ENCODE results near the gene IL17C.

IL17C gene

DNA sequence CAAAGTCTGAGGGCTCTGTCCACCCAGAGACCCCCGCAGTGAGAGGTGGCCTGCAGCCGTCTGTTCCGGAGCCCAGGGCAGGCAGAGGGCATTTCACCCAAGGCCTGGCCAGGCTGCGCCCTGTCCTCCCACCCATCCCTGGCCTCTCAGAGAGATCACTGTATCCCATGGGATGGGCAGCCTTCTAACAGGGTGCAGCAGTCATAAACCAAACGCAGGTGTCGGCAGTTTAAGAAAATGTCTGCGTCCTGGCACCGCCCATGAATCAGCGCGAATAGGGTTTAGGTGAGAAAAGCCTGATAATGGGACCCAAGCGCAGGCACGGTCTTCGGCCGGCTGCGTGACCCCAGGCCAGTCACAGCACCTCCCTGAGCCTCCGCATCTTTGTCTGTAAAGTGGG is 7.1 kb downstream of the IL17C start:
- no peak for DNase-seq (ENCODE audit: low read depth, low spot score)

DNA sequence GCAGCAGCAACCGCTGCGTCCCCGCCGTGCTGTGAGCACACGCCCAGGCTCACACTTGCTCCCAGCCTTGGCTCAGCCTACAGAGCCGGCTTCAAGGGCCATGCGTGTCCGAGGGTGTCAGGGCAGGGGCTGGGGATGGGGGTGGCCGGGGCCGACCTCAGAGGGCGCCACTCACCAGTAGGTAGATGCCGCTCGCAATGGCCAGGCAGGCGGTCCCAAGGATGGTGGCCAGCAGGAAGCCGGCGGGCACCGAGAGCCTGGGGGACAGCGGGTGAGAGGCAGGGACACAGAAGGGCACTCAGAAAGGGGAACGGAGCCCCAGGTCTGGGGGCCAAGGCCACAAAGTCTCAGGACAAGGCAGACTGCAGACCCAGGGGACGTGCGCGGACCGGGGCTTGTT is 7.6 kb downstream of the IL17C start:
- no peak for DNase-seq (ENCODE audit: low read depth, low spot score)

DNA sequence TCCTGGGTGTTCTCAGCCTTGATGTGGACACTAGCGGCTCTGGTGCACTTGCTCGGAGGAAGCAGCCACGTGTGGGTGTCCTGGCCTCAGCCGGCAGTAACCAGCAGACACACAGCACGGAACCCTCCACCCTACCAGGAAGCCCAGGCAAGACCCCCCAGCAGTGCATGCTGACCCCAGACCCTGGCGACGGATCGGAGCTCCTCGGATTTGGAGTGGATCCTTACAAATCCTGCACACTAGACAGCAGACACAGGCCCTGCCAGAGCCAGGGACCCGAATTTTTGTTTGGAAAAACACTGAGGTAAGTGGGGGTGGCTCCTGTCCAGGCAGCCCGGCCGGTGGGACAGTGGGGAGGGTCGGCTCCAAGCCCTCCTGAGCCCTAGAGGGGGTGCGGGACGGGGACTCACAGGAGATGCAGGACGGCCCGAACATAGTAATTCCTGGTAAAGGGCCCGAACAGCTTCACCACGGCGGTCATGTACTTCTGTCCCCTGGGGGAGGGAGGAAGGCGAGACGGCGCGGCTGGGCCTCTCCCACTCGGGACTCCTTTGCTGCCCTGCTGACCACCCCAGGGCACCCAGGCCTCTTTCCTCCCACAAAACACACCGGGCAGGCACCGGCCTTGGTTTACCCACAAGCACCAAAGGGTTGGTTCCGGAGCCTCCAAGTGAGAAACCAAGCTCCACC is 8.1 kb downstream of the IL17C start:
- DNase-seq (ENCODE audit: low read depth, low spot score), result no peak

DNA sequence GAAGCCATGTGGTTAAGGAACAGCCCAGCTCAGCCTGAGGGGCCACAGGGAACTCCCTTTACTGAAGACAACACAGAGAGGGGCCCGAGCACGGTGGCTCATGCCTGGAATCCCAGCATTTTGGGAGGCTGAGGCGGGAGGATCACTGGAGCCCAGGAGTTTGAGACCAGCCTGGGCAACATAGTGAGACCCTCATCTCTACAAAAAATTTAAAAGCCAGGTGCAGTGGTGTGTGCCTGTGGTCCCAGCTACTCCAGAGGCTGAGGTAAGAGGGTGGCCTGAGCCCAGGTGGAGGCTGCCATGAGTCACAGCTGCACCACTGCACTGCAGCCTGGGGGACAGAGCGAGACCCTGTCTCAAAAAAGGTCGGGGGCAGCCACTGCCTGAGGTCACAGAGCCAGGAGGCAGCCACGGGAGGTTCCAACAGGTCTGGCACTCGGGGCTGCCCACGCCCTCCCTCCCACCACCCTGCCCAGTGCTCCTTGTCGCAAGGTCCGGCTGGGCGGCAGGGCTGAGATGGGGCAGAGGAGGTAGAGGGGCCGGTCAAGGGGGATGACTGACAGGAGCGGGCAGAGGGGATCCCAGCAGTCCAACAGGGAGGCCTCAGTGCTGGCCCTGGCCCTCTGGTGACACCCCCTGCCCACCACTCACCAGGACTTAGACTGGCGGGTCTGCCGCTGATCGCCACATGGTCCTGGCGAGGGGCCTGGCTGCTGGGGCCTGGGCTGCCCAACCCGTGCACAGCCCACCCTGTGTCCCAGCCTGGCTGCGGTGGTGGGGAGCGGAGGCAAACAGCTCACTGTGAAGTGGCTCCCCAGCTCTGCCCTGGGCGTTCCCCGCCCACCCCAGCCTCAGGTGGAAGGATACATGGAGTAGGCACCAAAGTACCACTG is 9.1 kb downstream of the IL17C start:
- DNase-seq (ENCODE audit: low read depth, low spot score), result no peak

DNA sequence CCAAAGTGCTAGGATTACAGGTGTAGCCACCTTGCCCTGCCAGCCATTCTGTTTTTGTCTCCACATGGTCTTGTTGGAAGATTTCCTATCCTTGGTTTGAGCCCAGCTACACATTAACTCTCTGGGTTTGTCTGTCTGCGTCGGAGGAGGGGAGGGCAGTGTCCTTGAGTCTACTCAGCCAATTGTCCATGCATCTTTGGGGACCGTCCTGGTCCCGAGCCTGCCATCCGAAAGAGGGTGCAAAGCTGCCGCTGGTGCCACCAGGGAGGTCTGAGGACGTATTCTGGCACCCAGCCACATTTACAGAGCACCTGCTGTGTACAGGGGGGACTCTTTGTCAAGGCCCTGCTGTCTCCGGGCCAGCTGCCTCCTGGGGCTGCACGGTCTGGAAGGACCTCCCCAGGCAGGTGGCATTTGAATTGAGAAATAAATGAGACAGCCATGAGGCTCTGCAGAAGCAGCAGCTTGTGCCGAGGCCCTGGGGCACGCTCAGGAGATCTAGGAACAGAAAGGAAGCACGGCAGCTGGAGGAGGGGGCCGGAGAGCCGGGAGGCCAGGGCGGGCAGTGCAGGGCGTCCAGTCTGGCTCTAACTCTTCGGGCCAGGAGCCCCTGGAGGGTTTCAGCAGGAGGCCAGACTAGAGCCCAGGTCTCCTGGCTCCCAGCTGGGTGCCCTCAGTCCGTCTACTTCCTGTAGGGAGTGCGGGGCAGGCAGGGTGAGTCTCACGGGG is 11.0 kb downstream of the IL17C start:
- DNase-seq (ENCODE audit: low read depth, low spot score), result no peak

DNA sequence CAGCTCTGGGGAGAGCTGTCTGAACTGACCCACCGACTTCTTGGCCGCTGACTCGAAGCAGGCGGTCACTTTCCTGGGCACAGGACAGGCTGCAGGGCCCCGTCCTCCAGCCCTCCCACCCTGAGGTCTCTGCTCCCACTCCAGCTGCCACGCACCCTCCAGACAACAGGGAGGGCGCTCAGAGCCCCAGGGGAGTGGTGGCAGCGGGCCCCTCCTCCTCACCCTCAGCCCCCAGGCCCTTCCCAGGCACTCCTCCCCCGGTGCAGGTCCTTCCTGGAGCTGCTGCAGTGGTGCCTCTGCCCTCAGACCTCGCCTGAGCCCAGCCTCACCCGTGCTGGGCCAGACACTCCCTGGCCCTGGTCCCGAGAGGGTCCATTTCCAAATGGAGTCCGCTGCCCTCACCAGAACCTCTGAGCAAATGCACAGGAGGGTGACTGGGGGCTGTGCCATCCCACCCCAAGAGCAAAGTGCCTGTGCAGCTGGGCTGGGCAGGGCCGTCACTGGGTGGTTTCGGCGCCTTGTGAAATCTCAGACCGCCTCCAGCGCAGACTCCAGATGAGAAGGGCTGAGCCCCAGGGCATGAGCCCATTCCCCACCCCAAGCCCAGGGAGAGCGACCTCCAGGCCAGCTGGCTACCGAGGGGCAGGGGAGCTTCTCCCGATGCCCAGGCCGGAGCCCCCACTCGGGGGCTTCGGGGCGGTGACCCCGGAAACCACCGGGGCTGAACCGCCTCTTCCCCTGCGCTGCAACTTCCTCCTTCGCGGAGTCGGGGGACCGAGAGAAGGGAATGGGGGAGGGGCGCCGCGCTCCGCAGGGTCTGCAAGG is 11.8 kb downstream of the IL17C start:
- DNase-seq (ENCODE audit: low read depth, low spot score), result no peak

DNA sequence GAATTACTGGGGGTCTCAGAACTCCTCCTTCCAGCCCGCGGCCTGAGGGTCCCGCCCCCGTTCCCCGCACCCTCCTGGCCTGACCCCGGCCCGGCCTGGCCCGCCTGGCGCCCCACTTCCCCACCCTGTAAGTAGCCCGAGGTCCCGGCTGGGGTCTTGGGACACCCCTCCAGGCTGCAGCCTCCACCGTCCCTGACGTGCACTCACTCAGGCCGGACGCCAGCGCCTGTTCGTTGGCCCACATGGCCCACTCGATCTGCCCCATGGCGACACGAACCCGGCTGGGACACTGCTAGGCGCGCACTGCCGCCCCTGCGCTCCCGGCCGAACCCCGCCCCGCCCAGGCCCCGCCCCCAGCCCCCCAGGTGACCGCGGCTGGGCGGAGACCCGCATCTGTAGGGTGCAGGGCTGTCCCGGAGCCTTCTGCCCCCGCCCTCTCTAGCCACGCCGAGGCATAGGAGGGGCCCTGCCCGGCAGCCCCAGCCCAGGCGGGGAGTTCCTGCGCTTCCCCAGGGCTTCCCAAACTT is 12.4 kb downstream of the IL17C start, which contains the start of gene CYBA:
CYBA (minus strand) TSS at position 305 of the 527 bp plus-strand sequence; CDS start at position 265, 40 bp downstream.
- DNase-seq (ENCODE audit: low read depth, low spot score), result peak; percentile 49

DNA sequence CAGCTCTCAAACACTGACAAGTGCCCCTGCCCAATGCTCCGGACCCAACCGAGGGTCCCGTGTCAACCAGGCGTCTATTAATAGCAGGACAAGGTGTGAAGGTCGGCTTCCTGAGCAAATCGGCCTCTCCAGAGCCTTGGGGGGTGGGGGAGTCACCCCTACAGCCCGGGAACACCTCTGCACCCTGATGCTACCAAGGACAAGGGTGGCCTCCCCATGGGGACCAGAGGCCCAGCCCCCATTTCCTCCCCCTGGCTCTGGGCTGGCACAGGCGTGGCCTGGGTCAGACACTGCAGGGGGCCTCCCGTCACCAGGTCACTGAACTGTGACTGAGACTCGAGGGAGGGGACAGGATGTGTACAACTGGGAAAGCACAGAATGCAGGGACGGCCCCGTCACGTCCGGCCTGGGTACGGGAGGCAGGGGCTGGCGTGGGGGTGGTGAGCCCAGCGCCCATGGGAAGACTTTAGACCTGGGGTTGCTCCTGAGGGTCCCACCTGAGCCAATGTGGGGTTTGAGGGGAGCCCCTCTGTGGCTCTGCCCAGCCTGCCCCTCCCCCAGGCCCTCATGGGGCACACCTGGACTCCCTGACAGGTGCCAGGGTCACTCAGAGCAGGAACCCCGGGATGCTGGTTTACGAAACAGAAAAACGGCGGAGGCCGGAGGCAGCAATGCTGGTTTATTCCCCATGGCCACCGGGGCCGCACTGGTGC is 13.1 kb downstream of the IL17C start:
- DNase-seq (ENCODE audit: low read depth, low spot score), result no peak

DNA sequence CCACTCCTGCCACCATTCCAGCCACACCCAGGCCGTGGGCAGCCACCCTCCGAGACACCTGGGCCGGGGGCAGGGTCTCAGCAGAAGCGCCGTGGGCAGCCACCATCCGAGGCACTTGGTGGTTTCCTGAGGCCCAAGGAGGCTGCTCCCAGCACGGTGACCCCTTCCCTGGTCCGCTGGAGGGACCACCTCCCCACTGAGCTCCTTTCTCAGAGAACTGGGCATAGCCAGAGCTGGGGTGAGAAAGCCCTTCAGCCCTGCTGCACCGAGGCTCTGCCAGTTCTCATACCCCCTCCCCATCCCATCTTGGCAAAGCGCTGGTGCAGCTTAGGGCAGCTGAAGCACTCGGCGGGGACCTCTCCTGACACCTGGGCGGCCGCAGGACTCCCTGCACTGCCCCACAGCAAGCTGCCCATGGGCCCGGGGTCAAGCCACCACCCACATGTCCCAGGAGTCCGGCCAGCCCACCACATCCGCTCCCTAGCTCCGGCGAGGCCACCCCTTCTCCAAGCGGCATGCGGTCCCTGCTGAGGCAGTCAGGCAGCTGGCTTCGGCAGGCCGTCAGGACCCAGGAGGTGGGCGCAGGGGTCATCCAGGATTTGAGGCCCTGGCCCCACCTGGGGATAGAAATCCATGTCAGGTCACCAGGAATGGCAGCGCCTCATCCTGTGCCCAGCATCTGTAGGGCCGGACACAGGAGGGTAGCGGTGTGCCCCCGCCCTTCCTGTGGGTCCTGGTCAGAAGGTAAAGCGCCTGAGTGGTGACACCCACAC is 13.8 kb downstream of the IL17C start:
- no peak for DNase-seq (ENCODE audit: low read depth, low spot score)

DNA sequence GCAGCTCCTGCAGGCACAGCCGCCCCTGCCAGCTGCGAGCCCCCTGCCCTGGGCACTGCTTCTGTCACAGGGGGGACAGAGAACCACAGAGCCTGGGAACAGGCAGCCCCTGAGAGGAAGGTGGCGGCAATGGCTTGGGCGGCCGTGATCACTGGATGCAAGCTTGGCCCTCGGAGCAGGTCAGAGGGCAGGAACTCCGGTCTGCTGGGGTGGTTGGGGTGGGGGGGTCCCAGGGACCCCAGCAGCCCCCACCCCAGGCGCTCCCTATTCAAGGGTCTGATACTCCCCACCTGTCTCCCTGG is 14.3 kb downstream of the IL17C start:
- no peak for DNase-seq (ENCODE audit: low read depth, low spot score)

DNA sequence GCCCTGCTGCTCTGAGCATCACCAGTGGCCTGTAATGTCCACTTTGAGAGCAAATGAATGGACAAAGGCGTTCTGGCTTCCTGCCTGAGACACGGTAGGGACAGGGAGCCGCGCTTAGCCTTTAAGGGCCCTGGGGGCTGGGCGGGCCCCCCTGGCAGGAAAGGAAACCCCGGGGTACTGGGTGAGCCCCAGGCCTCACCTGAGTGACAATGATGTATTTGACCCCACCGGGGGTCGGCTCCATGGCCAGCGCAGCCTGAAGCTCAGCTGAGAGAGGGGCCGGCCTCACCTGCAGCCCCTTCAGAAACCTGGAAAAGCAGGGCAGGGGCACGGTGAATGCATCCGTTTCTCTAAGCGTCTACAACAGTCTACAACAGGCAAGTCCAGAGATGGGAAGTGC is 14.7 kb downstream of the IL17C start:
- no peak for DNase-seq (ENCODE audit: low read depth, low spot score)

DNA sequence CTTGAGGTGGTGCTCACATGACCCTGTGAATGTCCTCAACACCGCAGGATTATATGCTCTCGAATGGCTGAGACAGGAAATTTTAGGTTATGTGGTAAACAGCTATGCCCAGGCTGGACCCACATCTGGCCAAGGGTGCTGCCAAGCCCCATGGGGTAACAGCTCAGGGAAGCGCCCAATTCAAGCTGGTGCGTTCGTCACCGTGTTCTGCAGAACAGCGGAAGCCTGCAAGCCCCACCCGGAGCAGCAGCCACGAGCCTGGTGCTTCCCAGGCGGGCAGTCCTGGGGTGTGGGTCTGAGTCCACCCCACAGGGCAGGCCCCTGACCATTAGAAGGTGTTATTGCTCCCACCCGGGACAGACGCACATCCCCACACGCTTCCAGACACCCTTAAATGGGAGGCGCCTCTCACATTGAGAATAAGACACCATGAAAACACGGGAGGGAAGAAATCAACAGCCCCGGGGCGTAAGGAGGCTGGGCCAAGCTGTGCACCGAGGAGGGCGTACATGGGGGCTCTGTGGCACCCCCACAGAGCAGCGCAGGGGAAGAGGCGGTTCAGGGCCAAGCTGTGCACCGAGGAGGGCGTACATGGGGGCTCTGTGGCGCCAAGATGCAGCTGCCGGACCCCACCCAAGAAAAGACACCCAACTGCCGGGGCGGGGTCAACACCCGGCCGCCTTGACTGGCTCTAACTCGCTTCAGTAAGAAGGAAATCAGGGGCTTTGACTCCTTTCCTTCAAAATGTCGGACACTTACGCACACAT is 15.4 kb downstream of the IL17C start:
- DNase-seq (ENCODE audit: low read depth, low spot score), result no peak

DNA sequence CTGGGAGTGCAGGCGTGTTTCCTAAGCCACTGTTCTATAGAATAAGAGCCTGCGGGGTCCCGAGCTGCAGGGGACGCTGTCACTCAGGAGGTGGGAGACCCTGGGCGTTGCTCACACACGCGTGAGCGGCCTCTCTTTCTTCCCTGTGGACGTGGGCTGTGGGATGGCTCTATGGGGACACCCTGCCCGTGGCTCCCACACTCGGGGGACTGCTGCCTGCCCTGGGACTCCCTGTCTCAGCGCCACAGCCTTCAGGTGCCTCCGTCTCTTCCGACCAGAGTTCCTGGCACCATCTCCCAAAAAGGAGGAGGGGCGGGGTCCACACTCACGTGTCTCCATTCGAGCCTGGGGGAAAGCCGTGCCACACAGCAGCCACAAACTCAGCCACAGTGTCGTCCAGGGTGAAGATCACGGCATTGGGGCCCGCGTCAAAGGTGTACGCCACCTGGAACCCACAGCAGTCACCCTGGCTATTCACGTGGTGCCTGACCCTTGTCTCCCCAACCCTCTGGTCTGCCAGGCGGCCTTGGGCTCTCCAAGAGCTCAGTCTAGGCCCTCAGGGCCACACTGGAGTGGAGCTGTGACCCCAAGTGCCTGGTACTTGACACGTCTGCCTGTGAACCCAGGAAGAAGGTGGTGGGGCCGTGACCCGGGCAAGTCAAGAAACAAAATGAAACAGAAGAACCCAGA is 16.1 kb downstream of the IL17C start:
- DNase-seq (ENCODE audit: low read depth, low spot score), result no peak

DNA sequence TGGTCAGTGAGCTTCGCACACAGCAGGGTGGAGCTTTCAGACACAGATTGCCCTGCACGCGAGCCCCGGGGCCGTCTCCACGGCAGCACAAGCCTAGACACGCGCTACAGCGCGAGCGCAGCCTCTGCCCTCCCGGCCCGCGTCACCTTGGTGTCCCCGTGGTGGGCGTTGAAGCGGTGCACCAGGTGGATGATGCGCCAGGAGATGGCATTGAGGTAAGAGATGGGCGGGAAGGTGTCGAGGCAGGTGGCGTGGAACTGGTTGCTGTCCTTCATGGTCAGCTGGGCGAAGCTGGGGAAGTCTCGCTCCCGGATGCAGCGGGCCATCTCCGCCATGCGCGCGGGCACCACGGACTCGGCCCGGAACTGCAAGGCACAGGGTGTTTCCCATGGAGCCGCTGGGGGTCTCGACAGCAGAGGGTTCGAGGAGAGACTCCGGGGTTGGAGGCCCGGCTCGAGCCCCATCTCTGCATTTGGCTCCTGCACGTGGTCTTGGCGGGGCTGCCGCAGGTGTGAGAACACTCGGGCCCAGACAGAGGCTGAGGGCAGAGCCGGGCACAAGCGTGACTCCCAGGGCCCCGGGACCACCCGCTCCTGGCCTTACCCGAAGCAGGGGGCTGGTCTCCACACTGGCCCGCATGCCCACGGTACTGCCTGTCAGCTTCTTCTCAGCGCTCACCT is 16.8 kb downstream of the IL17C start:
- no peak for DNase-seq (ENCODE audit: low read depth, low spot score)

DNA sequence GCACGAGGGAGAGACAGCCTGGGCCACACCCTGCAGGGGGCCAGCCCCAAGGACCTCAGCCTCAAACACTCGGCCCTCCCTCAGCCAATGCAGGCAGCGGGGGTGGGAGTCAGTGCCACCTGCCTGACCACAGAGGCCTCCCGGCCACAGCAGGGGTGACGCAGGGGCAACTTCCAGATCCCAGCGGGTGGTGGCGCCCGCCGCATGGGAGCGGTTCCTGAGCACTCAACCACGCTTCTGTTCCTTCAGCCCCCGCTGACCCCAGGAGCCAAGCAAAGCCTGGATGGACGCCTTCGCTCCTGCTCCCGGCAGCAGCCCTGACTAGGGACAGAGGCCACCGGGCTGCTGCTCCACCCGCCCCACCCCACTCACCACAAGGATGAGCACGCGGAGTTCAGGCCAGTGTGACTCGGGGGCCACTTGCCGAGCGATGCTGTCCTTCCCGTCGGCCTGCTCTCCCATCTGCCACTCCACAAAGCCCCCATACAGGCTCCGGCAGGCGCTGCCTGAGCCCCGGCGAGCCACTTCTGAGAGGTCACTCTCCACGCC is 17.4 kb downstream of the IL17C start:
- DNase-seq (ENCODE audit: low read depth, low spot score), result no peak

DNA sequence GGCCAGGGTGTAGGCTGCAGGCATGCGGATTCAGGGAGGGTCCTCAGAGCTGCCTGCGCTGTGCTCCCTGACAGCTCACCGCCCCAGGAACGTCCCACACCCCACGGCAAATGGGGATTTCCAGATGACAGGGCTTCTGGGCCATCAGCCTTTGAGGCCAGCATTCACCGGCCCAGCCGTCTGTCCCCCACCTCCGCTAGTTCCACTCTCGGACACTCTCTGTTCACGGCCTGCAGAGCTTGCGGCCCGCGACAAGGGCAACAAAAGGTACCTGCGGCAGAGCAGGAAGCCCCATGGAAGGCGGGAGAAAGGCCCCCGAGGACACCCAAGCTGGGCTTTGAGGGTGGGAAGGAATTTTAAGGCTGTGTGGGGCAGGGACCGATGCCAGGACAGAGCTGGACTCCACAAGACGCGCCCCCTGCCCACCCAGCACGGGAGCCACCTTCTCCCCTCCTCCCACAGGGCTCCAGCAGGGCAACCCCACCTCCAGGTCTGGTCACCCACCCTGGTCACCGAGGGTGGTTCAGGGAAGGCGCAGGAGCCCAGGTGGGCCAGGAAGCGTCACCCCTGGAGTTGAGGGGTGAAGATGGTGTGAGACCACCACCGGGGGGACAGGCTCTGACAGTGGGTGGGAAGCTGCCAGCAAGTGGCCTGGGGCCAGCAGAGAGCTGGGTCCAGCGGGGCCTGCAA is 18.1 kb downstream of the IL17C start:
- no peak for DNase-seq (ENCODE audit: low read depth, low spot score)

DNA sequence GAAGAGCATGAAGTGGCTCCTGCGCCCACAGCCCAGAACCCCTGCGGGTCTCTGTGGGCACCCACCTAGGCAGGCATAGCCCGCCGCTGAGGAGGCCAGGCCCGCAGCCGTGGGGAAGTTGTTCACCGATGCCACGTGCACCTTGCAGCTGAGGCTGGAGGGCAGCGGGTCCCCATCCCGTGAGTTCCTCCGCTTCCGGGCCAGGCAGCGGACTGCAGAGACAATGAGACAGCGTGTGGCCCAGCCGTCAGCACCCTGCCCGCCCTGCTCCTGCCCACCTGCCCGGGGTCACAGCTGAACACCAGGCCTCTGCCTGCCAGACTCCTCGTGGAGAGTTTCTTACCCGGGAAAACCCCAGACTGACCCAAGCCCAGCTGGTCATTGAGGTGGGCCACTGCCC is 19.0 kb downstream of the IL17C start:
- no peak for DNase-seq (ENCODE audit: low read depth, low spot score)

All from activated naive CD8-positive, alpha-beta T cell treated with anti-CD3 and anti-CD28 coated beads, Interleukin-2, amount 50 U/mL, for 16 hours (primary cell).